Stimulated activated CD4-positive, alpha-beta T cell treated with anti-CD3 and anti-CD28 coated beads, Interleukin-15, amount 100 ng/mL, for 48 hours (primary cell): ENCODE data around the gene APBB2.

Experiments
- DNase-seq, 2 donors: peaks; one replicate each; pipeline ENCODE4 v3.0.0-alpha.2; 2020; ENCODE audit warnings: low read depth in 2 of 2

Gene APBB2

GRCh38 chr4:41214136-41214824 is at the start of gene APBB2:
APBB2 (minus strand) TSS chr4:41214542; CDS start chr4:41033254, 181,288 bp downstream.
- DNase-seq: peak; percentile 15 to 18

- no peak for DNase-seq
Observed at GRCh38 chr4:41262198-41262597, 47.9 kb upstream of the APBB2 start.

DNA sequence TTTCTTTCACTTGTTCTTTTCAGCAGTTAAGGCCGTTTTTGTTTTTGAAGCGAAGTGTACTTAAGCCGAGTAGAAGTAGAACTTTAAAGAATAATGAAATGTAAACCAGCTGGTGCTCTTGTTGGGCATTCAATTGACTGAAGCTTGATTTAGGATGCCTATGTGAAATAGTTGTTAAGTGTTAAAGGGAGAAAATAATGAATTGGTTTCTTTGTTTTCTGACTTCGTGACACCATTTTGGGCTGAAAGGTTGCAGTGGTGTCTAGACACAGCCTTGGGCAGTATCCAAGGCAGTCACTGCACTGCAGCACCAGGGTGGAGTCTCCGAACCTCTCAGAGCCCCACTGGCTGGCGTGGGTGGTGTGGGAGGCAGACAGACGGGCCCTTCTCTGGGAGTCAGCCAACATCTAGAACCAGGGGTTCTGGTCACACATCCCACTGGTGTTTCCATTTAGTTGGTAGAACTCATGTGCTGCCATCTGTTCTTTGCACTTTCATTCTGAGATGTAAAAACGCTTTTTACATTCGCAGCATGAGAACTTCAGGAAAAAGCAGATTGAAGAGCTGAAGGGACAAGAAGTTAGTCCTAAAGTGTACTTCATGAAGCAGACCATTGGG is 45.9 kb upstream of the APBB2 start:
- no peak for DNase-seq

GRCh38 chr4:41258783-41259182 is 44.4 kb upstream of the APBB2 start:
- no peak for DNase-seq

- no peak for DNase-seq
Observed at GRCh38 chr4:41257906-41258305, 43.6 kb upstream of the APBB2 start.

DNA sequence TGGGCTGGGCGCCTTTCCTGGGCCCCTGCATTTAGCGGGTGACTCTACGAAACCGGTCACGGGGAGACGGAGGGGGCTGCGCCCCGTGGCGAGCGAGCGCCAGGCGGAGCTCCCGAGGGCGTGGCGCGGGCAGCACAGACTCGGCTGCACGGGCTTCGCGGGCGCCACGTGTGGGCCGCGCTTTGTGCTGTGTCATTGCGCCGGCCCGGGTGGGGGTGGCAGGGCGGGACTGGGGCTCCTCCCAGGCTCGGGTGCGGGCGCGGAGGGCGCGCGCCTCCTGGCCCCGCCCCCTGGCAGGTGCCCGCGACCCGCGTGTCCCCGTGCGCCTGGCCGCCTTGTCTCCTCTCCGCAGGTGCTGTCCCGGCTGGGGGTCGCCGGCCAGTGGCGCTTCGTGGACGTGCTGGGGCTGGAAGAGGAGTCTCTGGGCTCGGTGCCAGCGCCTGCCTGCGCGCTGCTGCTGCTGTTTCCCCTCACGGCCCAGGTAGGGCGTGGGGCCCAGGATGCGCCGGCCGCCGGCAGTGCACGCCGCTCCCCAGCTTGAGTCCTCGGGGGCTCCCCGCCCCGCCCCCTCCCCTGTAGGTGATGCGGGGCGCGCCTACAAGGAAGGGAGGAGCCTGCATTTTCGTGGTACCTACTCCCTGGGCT is 43.0 kb upstream of the APBB2 start:
- peak; percentile 3 to 14 for DNase-seq

- no peak for DNase-seq
Observed at GRCh38 chr4:41256740-41257256, 42.5 kb upstream of the APBB2 start, which contains the start of gene UCHL1. UCHL1 (plus strand) TSS chr4:41256928; CDS start chr4:41256977, 49 bp downstream.

DNA sequence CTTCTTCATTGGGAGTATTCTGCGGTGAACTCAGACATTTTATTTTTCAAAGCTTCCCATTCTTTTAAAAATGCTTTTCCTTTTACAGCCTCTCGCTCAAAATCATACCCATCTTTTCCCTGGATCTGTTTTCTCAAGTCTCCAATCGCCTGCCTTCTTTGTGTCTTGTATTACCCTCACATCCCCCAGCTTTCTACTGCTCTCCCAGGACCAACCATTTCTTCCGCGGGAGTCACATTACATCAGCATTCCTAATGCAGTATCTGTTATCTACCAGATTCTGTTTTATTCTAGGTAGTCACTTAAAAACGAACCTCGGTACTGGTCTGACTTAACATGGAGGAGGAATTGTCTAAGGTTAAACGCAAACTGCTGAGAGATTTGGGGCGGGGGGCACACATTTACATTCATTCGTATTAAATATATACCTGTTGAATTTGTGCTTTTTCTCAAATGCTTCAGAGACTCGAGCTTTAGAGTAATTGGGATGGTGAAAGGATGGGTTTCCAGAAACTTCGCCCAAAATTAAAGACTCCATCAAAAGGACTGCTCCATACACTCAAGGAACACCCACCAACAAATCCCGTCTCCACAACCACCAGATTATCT is 41.9 kb upstream of the APBB2 start:
- no peak for DNase-seq

- DNase-seq: no peak
Observed at GRCh38 chr4:41245983-41246382, 31.6 kb upstream of the APBB2 start.

- no peak for DNase-seq
Observed at GRCh38 chr4:41241919-41242318, 27.6 kb upstream of the APBB2 start.

DNA sequence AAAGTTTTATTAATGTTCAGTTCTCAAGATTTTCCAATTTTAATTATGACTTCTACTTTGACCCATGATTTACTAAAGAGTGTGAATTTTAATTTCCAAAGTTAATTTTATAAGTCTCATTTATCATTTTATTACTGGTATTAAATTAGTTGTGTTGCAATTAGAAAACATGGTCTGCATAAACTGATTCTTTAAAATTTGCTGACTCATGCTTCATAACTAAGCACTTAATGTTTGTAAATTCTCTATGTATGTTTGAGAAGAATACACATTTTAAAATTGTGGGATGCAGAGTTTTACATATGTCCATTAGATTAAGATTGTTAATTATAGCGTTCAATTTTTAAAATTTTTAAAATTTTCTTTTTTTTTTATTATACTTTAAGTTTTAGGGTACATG is 22.2 kb upstream of the APBB2 start:
- no peak for DNase-seq

DNA sequence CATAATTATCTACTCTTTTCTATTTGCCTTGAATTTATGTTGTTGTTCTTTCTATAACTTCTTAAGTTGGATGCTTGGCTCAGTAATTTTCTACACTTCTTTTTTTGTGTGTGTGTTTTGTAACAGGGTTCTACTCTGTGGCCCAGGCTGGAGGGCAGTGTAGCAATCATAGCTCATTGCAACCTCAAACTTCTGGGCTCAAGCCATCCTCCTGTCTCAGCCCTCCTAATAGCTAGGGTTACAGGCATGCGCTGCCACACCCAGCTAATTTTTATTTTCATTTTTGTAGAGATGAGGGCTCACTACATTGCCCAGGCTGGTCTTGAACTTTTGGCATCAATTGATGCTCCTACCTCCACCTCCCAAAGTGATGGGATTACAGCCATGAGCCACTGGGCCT is 21.7 kb upstream of the APBB2 start:
- DNase-seq: no peak

DNA sequence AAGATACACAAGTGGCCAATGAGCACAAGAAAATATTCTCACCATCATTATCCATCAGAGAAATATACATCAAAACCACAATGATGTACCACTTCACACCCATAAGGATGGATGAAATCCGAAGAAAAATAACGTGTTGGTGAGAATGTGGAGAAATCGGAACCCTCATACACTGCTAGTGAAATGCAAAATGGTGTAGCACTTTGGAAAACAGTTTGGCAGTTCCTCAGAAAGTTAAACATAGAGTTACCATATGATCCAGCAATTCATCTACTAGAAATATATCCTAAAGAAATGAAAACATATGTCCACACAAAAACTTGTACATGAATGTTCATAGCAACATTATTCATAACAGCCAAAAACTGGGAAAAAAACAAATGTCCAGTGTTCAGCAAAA is 18.5 kb upstream of the APBB2 start:
- no peak for DNase-seq

DNA sequence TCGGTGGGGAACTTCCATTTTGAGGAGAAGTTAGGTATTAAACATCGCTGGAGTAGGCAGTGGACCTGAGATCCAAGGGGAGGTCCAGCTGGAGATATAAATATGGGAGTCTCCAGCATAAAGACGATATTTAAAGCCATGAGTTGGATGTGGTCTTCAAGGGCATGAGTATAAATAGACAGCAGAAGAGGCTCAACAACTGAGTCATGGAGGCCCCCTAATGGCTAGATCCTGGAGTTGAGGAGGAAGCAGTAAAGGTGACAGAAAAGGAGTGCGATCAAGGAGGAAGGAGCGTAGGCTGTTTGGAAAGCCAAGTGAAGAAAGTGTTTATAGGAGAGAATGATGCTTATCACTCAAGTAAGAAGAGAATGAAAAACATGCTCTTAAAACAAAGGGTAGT is 18.1 kb upstream of the APBB2 start:
- DNase-seq: no peak

GRCh38 chr4:41227902-41228301 is 13.6 kb upstream of the APBB2 start:
- no peak for DNase-seq

GRCh38 chr4:41221850-41222645 is 7.7 kb upstream of the APBB2 start:
- DNase-seq: no peak

DNA sequence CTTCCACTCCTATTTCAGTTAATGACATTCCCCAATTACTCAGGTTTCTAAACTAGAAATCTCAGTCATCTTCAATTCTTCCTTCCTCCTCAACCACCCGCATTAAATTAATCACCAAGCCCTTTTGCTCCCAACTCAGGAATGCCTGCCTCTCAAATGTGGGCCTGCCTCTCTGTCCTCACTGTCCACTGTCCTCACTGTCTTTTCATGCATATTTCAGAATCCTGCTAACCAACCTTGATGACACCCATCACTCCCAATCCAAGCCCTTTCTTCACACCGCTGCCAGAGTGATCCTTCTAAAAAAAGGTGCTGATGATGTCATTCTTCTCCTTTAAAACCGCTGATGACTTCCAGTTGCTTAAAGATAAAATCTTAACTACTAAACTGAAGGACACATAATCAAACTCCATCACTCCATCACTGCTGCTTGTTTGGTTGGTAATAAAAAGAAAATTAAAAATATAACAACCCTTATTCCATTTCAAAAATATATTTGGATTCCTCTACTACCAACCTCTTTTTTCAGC is 5.1 kb upstream of the APBB2 start:
- DNase-seq: no peak

DNA sequence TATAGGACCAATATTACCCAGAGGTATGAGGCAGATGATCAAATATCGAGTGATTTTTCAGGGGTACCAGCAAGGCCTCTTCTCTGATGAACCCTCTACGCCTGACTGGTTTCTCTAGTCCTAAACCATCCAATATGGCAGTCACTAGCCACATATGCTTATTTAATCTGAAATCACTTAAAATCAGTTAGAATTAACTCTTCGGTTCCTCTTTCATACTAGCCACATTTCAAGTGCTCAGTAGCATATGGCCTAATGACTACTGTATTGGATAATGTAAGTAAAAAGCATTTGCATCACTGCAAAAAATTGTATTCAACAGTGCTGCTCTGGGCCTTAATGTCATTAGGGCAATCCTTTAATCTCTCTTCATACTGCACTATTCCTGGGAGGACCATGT is 4.4 kb upstream of the APBB2 start:
- no peak for DNase-seq

- DNase-seq: no peak
Observed at GRCh38 chr4:41217374-41217773, 3.0 kb upstream of the APBB2 start.

GRCh38 chr4:41217020-41217333 is 2.6 kb upstream of the APBB2 start:
- DNase-seq: no peak

- peak; percentile 41 to 45 for DNase-seq
Observed at GRCh38 chr4:41216294-41217019, 2.1 kb upstream of the APBB2 start.
